CD4-positive, alpha-beta T cell (primary cell): ENCODE results near the gene SLC25A31. TPM values are rescaled to one million over a fixed set of nuclear protein-coding genes. Genes with fewer than 3 reads are reported as not detected.

Experiments used
- ATAC-seq: fragments of 200-7000 bp; cut with Tn5 transposase; one replicate; pipeline ENCODE4 v1.10.0; 2022; ENCODE audit warnings: mild to moderate bottlenecking; ENCODE audit not compliant: poor library complexity
- CTCF ChIA-PET: fragments of 350-600 bp; sonication (Branson Sonifier 250); formaldehyde crosslinking; loops from one replicate; lab custom pipeline; 2021; ENCODE audit warnings: antibody characterized with exemption, inconsistent platforms; lab: Charles Lee
- POLR2A ChIA-PET: fragments of 350-600 bp; sonication (Branson Sonifier 250); formaldehyde crosslinking; loops from one replicate; lab custom pipeline; 2021; ENCODE audit warnings: antibody characterized with exemption, inconsistent platforms; lab: Charles Lee
- DNase-seq, 14 experiments: peaks; one replicate each; pipeline ENCODE4 v3.0.0-alpha.2; 2013 to 2020; ENCODE audit warnings: mixed read lengths in 2 of 14
- H3K27ac ChIP-seq, 2 donors: one replicate each; pipeline versions ENCODE4 v1.5.1 to v1.7.0; 2013; ENCODE audit warnings: low read length in 2 of 2, low read depth in 1 of 2, mild to moderate bottlenecking in 1 of 2
- H3K27me3 ChIP-seq, 2 experiments: 1 replicate in 1 of 2; 2 replicates in 1 of 2; pipeline versions ENCODE4 v1.6.1 to v1.7.0; 2013; ENCODE audit warnings: low read length in 2 of 2, control low read depth in 1 of 2, mild to moderate bottlenecking in 1 of 2, moderate library complexity in 1 of 2; ENCODE audit not compliant: insufficient read depth in 2 of 2, control insufficient read depth in 1 of 2
- H3K36me3 ChIP-seq: one replicate; pipeline ENCODE4 v1.6.1; 2013; ENCODE audit warnings: low read length, control low read depth; ENCODE audit not compliant: insufficient read depth
- H3K4me1 ChIP-seq: one replicate; pipeline ENCODE4 v1.6.1; 2013; ENCODE audit warnings: low read length, control low read depth; ENCODE audit not compliant: insufficient read depth
- H3K4me3 ChIP-seq: one replicate; pipeline ENCODE4 v1.5.1; 2013; ENCODE audit warnings: mild to moderate bottlenecking, low read length, moderate library complexity
- H3K9me3 ChIP-seq, 2 experiments: 1 replicate in 1 of 2; 2 replicates in 1 of 2; pipeline versions ENCODE4 v1.6.1 to v1.7.0; 2013; ENCODE audit warnings: low read length in 2 of 2, mild to moderate bottlenecking in 2 of 2, control low read depth in 1 of 2, moderate library complexity in 1 of 2; ENCODE audit not compliant: control insufficient read depth in 1 of 2, insufficient read depth in 1 of 2
- H3K27ac Mint-ChIP-seq: one replicate; pipeline ENCODE4 v1.8.0; 2020; ENCODE audit warnings: mixed read lengths
- H3K27me3 Mint-ChIP-seq: one replicate; pipeline ENCODE4 v1.8.0; 2021; ENCODE audit warnings: mixed read lengths
- H3K36me3 Mint-ChIP-seq: one replicate; pipeline ENCODE4 v1.8.0; 2021; ENCODE audit warnings: low read depth, mixed read lengths
- H3K4me1 Mint-ChIP-seq: one replicate; pipeline ENCODE4 v1.8.0; 2021; ENCODE audit warnings: low read depth, mixed read lengths
- H3K4me3 Mint-ChIP-seq: one replicate; pipeline ENCODE4 v1.8.0; 2020; ENCODE audit warnings: mild to moderate bottlenecking, mixed read lengths
- H3K9me3 Mint-ChIP-seq: one replicate; pipeline ENCODE4 v1.8.0; 2020; ENCODE audit warnings: mixed read lengths
- intact Hi-C, 2 experiments: fragments of 100-400 bp; cut with DNase I in 1 of 2; cut with micrococcal nuclease in 1 of 2; formaldehyde crosslinking; loops; one replicate each; pipeline versions ENCODE4 v1.15.1 to v1.9.0; 2023 to 2025; cut with DNase I, micrococcal nuclease
- polyA plus RNA-seq, 2 donors: library from polyadenylated mRNA; unstranded; fragments of 120-200 nt; gene quantifications; one replicate each; pipeline ENCODE4 v1.2.1, GENCODE V29; 2013
- total RNA-seq, 174 experiments: library from RNA in 2 of 174; stranded (reverse) in 2 of 174; gene quantifications; one replicate each; pipeline ENCODE4 v1.2.3 and lab custom pipeline; 2021 to 2026
- TF ChIP-seq, protein P1 (sequence below): fragments of 200-600 bp; IDR thresholded peaks from one replicate; pipeline ENCODE4 v1.8.0; 2022; ENCODE audit warnings: antibody characterized with exemption, mild to moderate bottlenecking

The SLC25A31 gene
- not detected for total RNA-seq
- not detected for polyA plus RNA-seq (2013, experiment 1 of 2)
- polyA plus RNA-seq (2013, experiment 2 of 2) = not detected
- 0 to 0.17 (median 0) reads per million in 172 experiments for total RNA-seq (lab: John Stamatoyannopoulos, UW)

GRCh38 chr4:127730142-127730913 lies at the start of gene SLC25A31:
TSS of gene SLC25A31 (plus strand) at chr4:127730400. CDS start at chr4:127730546, 146 bp downstream.
- ChIA-PET POLR2A (no interaction called here), CTCF (no interaction called here)
- no peaks in the 10 kb centered on the region for H3K36me3 Mint-ChIP-seq
- H3K9me3 Mint-ChIP-seq = no peaks in the 10 kb centered on the region
- no peak within 1 kb of the TSS for H3K4me3 ChIP-seq
- TF ChIP-seq, protein P1, sequence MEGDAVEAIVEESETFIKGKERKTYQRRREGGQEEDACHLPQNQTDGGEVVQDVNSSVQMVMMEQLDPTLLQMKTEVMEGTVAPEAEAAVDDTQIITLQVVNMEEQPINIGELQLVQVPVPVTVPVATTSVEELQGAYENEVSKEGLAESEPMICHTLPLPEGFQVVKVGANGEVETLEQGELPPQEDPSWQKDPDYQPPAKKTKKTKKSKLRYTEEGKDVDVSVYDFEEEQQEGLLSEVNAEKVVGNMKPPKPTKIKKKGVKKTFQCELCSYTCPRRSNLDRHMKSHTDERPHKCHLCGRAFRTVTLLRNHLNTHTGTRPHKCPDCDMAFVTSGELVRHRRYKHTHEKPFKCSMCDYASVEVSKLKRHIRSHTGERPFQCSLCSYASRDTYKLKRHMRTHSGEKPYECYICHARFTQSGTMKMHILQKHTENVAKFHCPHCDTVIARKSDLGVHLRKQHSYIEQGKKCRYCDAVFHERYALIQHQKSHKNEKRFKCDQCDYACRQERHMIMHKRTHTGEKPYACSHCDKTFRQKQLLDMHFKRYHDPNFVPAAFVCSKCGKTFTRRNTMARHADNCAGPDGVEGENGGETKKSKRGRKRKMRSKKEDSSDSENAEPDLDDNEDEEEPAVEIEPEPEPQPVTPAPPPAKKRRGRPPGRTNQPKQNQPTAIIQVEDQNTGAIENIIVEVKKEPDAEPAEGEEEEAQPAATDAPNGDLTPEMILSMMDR = no peak
- H3K36me3 ChIP-seq = no peaks in the 10 kb centered on the region
- H3K4me3 Mint-ChIP-seq = no peak within 1 kb of the TSS
- intact Hi-C loops = no loop called here
- H3K4me1 ChIP-seq = no peaks in the 10 kb centered on the region
- H3K9me3 ChIP-seq = peaks cover 0 to 13% of the 10 kb centered on the region in 2 experiments
- no peak within 1 kb of the TSS for H3K27ac ChIP-seq
- H3K27me3 Mint-ChIP-seq = peaks cover 13% of the 10 kb centered on the region
- H3K27ac Mint-ChIP-seq = no peak within 1 kb of the TSS
- no peaks in the 10 kb centered on the region for H3K4me1 Mint-ChIP-seq
- peaks cover 0 to 3% of the 10 kb centered on the region in 2 experiments for H3K27me3 ChIP-seq
- DNase-seq (no peak), ATAC-seq (no peak)

- no peaks in the 10 kb centered on the region for H3K4me1 ChIP-seq
- ATAC-seq (no peak), DNase-seq (no peak)
- Mint-ChIP-seq H3K9me3 (no peaks in the 10 kb centered on the region), H3K36me3 (no peaks in the 10 kb centered on the region), H3K27me3 (no peaks in the 10 kb centered on the region), H3K4me3 (no peak overlapping the region), H3K27ac (no peak overlapping the region), H3K4me1 (no peaks in the 10 kb centered on the region)
- TF ChIP-seq, protein P1 = no peak
- no peaks in the 10 kb centered on the region for H3K9me3 ChIP-seq
- ChIA-PET CTCF (no interaction called here), POLR2A (no interaction called here)
- no peaks in the 10 kb centered on the region for H3K36me3 ChIP-seq
- H3K27me3 ChIP-seq = no peaks in the 10 kb centered on the region
- H3K27ac ChIP-seq = no peak overlapping the region
- no peak overlapping the region for H3K4me3 ChIP-seq
- intact Hi-C loops = no loop called here
Observed at GRCh38 chr4:127685292-127685691, 44.9 kb upstream of the SLC25A31 start.

- Mint-ChIP-seq H3K27me3 (no peaks in the 10 kb centered on the region), H3K27ac (no peak overlapping the region), H3K9me3 (no peaks in the 10 kb centered on the region), H3K36me3 (no peaks in the 10 kb centered on the region), H3K4me3 (no peak overlapping the region), H3K4me1 (no peaks in the 10 kb centered on the region)
- ATAC-seq (no peak), DNase-seq (no peak)
- H3K27ac ChIP-seq = no peak overlapping the region
- ChIA-PET CTCF (no interaction called here), POLR2A (no interaction called here)
- H3K4me1 ChIP-seq = no peaks in the 10 kb centered on the region
- no peaks in the 10 kb centered on the region for H3K27me3 ChIP-seq
- H3K4me3 ChIP-seq = no peak overlapping the region
- TF ChIP-seq, protein P1 = no peak
- H3K36me3 ChIP-seq = no peaks in the 10 kb centered on the region
- intact Hi-C loops = no loop called here
- no peaks in the 10 kb centered on the region for H3K9me3 ChIP-seq
Observed at GRCh38 chr4:127686658-127687057, 43.5 kb upstream of the SLC25A31 start.
